Stomach (tissue), 9 donors: ENCODE data around the gene LGALS1. TPM values are rescaled to one million over a fixed set of nuclear protein-coding genes. Genes with fewer than 3 reads are reported as not detected.
A peak's percentile ranks its signal among the peaks of the same experiment; 100 is the strongest.

Experiments used
- DNase-seq, 2 donors: peaks; one replicate each; pipeline versions ENCODE4 v3.0.0 to v3.0.0-alpha.2; 2013 to 2019
- H3K27ac ChIP-seq, 5 donors: fragments of 200-600 bp in 4 of 5; sonication (generic) in 4 of 5; one replicate each; pipeline ENCODE4 v1.5.1; 2013 to 2019; ENCODE audit warnings: mild to moderate bottlenecking in 1 of 5, moderate library complexity in 1 of 5
- H3K27me3 ChIP-seq, 3 donors: fragments of 200-600 bp; sonication (generic); one replicate each; pipeline ENCODE4 v1.5.1; 2017 to 2019; ENCODE audit warnings: mixed run types in 1 of 3
- H3K36me3 ChIP-seq, 4 donors: fragments of 200-600 bp; sonication (generic); 1 replicate in 3 of 4; 2 replicates in 1 of 4; pipeline ENCODE4 v1.5.1; 2016 to 2019
- H3K4me1 ChIP-seq, 4 donors: fragments of 200-600 bp; sonication (generic); one replicate each; pipeline ENCODE4 v1.5.1; 2016 to 2019
- H3K4me3 ChIP-seq, 4 donors: fragments of 200-600 bp; sonication (generic) in 3 of 4; one replicate each; pipeline ENCODE4 v1.5.1; 2016 to 2019; ENCODE audit warnings: mild to moderate bottlenecking in 1 of 4
- H3K9me3 ChIP-seq, 4 donors: fragments of 200-600 bp; sonication (generic); one replicate each; pipeline ENCODE4 v1.5.1; 2016 to 2019
- CTCF ChIP-seq, 7 experiments: fragments of 450-650 bp in 4 of 7; fragments of 200-600 bp in 3 of 7; sonication (generic) in 3 of 7; IDR thresholded peaks; one replicate each; pipeline ENCODE4 v1.5.1; 2016 to 2019; ENCODE audit warnings: antibody characterized with exemption in 7 of 7, control low read depth in 2 of 7, mild to moderate bottlenecking in 1 of 7
- EP300 ChIP-seq: sonication (generic); formaldehyde crosslinking; IDR thresholded peaks from one replicate; pipeline ENCODE4 v1.6.1; 2017; ENCODE audit warnings: antibody characterized with exemption
- POLR2A ChIP-seq, 4 donors: fragments of 450-650 bp; IDR thresholded peaks; one replicate each; pipeline ENCODE4 v1.6.1; 2016; ENCODE audit warnings: antibody characterized with exemption in 4 of 4, control low read depth in 2 of 4, mild to moderate bottlenecking in 1 of 4, moderate library complexity in 1 of 4
- POLR2AphosphoS5 ChIP-seq, 3 donors: sonication (generic); formaldehyde crosslinking; IDR thresholded peaks; one replicate each; pipeline ENCODE4 v1.6.1; 2016; ENCODE audit warnings: antibody characterized with exemption in 3 of 3
- WGBS, 5 donors: extraction: QIAGEN DNeasy Blood & Tissue Kit in 3 of 5; methylation state at CpG; one replicate each; pipeline versions ENCODE4 v1.1.5 to v1.1.7; 2013 to 2018; 5-methylcytosine and 5-hydroxymethylcytosine counted together
- intact Hi-C: fragments of 100-400 bp; cut with DNase I; formaldehyde crosslinking; loops from one replicate; pipeline ENCODE4 v1.15.1; 2023; ENCODE audit warnings: low total_unique reads
- polyA plus RNA-seq, 3 donors: library from polyadenylated mRNA; stranded (reverse); fragments of 200-250 nt; gene quantifications; one replicate each; pipeline ENCODE4 v1.2.3, GENCODE V29; 2013
- total RNA-seq, 5 donors: library from RNA; depleted of rRNA; stranded (reverse); fragments of >200 nt; gene quantifications; one replicate each; pipeline versions ENCODE4 v1.1.0 to v1.2.3, GENCODE V29; 2014 to 2016
- donor health status: healthy with polysubstance abuse.
- donor health status: Bipolar disorder and iron deficiency.
- donor health status: healthy.

The LGALS1 gene
- total and polyA plus RNA-seq, 8 donors = 235 to 1,435 (median 475) TPM

- DNase-seq = no peak
- peak overlapping the region in 4 of 5 donors; percentile 63 to 84 (median 74) for H3K27ac ChIP-seq
Observed at GRCh38 chr22:37626556-37627075, 48.8 kb upstream of the LGALS1 start.

DNA sequence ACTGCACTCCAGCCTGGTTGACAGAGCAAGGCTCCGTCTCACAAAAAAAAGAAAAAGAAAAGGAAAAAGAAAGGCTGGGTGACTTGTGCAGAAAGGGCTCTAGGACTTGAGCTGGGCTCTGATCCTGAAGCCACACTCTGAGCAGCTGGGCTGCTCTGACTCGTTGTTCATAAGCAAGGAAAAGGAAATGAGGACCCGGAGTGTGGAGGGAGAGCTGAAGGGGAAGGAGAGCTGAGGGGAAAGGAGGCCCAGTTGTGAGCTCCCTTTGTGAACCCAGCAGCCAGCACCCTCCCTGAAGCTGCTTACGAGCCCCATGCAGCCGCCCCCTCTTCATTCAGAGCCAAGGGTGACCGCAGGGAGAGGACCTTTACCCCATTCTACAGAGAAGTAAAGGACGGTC is 48.3 kb upstream of the LGALS1 start:
- Histone ChIP-seq H3K9me3 (no peaks in the 10 kb centered on the region), H3K36me3 (peaks cover 20 to 91% (median 84%) of the 10 kb centered on the region in 4 donors), H3K4me3 (no peak overlapping the region), H3K27ac (peak overlapping the region; percentile 28 to 84 (median 74)), H3K27me3 (no peaks in the 10 kb centered on the region), H3K4me1 (peaks cover 23 to 59% (median 48%) of the 10 kb centered on the region in 4 donors)
- intact Hi-C loops = no loop called here
- DNase-seq = no peak
- 56 to 70% (median 68%) methylated on average over 7 of the region's 7 CpGs for WGBS, 5 donors
- TF ChIP-seq EP300 = no peak

More at GRCh38 chr22:37626556-37627075, 48.8 kb upstream of the LGALS1 start:
- H3K4me1 ChIP-seq = peaks cover 23 to 59% (median 46%) of the 10 kb centered on the region in 4 donors
- no peaks in the 10 kb centered on the region for H3K9me3 ChIP-seq
- TF ChIP-seq CTCF (IDR thresholded peaks at IDR 0.05) (no peak), POLR2A (IDR thresholded peaks at IDR 0.05) (no peak), POLR2AphosphoS5 (IDR thresholded peaks at IDR 0.05) (no peak), EP300 (no peak)
- intact Hi-C loops = no loop called here
- 67 to 82% (median 78%) methylated on average over 13 of the region's 13 CpGs for WGBS, 5 donors
- H3K36me3 ChIP-seq = peaks cover 20 to 91% (median 83%) of the 10 kb centered on the region in 4 donors
- H3K4me3 ChIP-seq = no peak overlapping the region
- no peaks in the 10 kb centered on the region for H3K27me3 ChIP-seq

GRCh38 chr22:37627545-37627944 is 47.9 kb upstream of the LGALS1 start:
- no peaks in the 10 kb centered on the region for H3K9me3 ChIP-seq
- WGBS, 5 donors = 69 to 75% (median 74%) methylated on average over 6 of the region's 6 CpGs
- peak overlapping the region; percentile 28 to 84 (median 74) for H3K27ac ChIP-seq
- no peak for DNase-seq
- TF ChIP-seq EP300 (no peak), POLR2A (IDR thresholded peaks at IDR 0.05) (no peak), POLR2AphosphoS5 (IDR thresholded peaks at IDR 0.05) (no peak), CTCF (IDR thresholded peaks at IDR 0.05) (no peak)
- H3K4me3 ChIP-seq = no peak overlapping the region
- H3K4me1 ChIP-seq = peaks cover 25 to 59% (median 52%) of the 10 kb centered on the region in 4 donors
- intact Hi-C loops = no loop called here
- no peaks in the 10 kb centered on the region for H3K27me3 ChIP-seq
- peaks cover 15 to 91% (median 84%) of the 10 kb centered on the region in 4 donors for H3K36me3 ChIP-seq

- no peaks in the 10 kb centered on the region for H3K9me3 ChIP-seq
- H3K27ac ChIP-seq = peak overlapping the region in 1 of 5 donors; percentile 84
- TF ChIP-seq EP300 = no peak
- TF ChIP-seq POLR2A (IDR thresholded peaks at IDR 0.05) = no peak
- TF ChIP-seq CTCF (IDR thresholded peaks at IDR 0.05) = no peak
- TF ChIP-seq POLR2AphosphoS5 (IDR thresholded peaks at IDR 0.05) = no peak
- peaks cover 12 to 83% (median 80%) of the 10 kb centered on the region in 4 donors for H3K36me3 ChIP-seq
- no peak for DNase-seq
- H3K4me1 ChIP-seq = peaks cover 38 to 65% (median 58%) of the 10 kb centered on the region in 4 donors
- intact Hi-C loops = no loop called here
- H3K27me3 ChIP-seq = no peaks in the 10 kb centered on the region
- no peak overlapping the region for H3K4me3 ChIP-seq
- 82 to 93% (median 86%) methylated on average over 7 to 8 of the region's 8 CpGs for WGBS, 5 donors
Observed at GRCh38 chr22:37628830-37629229, 46.6 kb upstream of the LGALS1 start.

- Histone ChIP-seq H3K4me3 (no peak overlapping the region), H3K36me3 (peaks cover 12 to 76% (median 73%) of the 10 kb centered on the region in 4 donors)
- intact Hi-C loops = no loop called here
Observed at GRCh38 chr22:37629928-37630327, 45.5 kb upstream of the LGALS1 start.

More at GRCh38 chr22:37629928-37630327, 45.5 kb upstream of the LGALS1 start:
- Histone ChIP-seq H3K4me1 (peaks cover 49 to 67% (median 63%) of the 10 kb centered on the region in 4 donors), H3K27ac (no peak overlapping the region), H3K9me3 (no peaks in the 10 kb centered on the region), H3K27me3 (no peaks in the 10 kb centered on the region)
- no peak for DNase-seq
- WGBS, 5 donors = 87 to 94% (median 91%) methylated on average over 8 to 10 of the region's 10 CpGs
- TF ChIP-seq POLR2A (IDR thresholded peaks at IDR 0.05) (no peak), CTCF (IDR thresholded peaks at IDR 0.05) (no peak), POLR2AphosphoS5 (IDR thresholded peaks at IDR 0.05) (no peak), EP300 (no peak)
